HL-60 (cell line): ENCODE measurements around the gene MAD2L2.

Experiments used
- DNase-seq, 2 experiments: peaks; one replicate each; pipeline ENCODE4 v3.0.0-alpha.2; 2010 to 2020; ENCODE audit warnings: low read depth in 1 of 2, low spot score in 1 of 2
- H3K27ac ChIP-seq: fragments of 250-450 bp; sonication (Bioruptor Pico); replicated peaks from 2 replicates; pipeline ENCODE4 v1.5.1; 2020; ENCODE audit warnings: mild to moderate bottlenecking, moderate library complexity
- H3K27me3 ChIP-seq: fragments of 250-450 bp; sonication (Bioruptor Pico); 2 replicates; pipeline ENCODE4 v1.5.1; 2021; ENCODE audit warnings: mild to moderate bottlenecking, moderate library complexity; ENCODE audit not compliant: insufficient read depth, poor library complexity, severe bottlenecking
- H3K4me3 ChIP-seq: replicated peaks from 2 replicates; pipeline ENCODE4 v1.5.1; 2011; ENCODE audit warnings: mild to moderate bottlenecking, control low read depth, low read length; ENCODE audit not compliant: insufficient read depth
- CTCF ChIP-seq: IDR thresholded peaks from one replicate; pipeline ENCODE4 v1.5.1; 2011; ENCODE audit warnings: low read length, control low read depth, inconsistent platforms; ENCODE audit not compliant: insufficient read depth
- GABPA ChIP-seq: IDR thresholded peaks from 2 replicates; pipeline ENCODE4 v1.6.1; 2012; ENCODE audit warnings: low read depth
- POLR2AphosphoS5 ChIP-seq: IDR thresholded peaks from 2 replicates; pipeline ENCODE4 v1.6.1; 2012; ENCODE audit warnings: low read depth
- REST ChIP-seq: IDR thresholded peaks from 2 replicates; pipeline ENCODE4 v1.6.1; 2012; ENCODE audit warnings: low read depth; ENCODE audit not compliant: insufficient replicate concordance
- SPI1 ChIP-seq: IDR thresholded peaks from 2 replicates; pipeline ENCODE4 v1.6.1; 2012; ENCODE audit warnings: low read depth, mild to moderate bottlenecking, borderline replicate concordance

Gene MAD2L2

GRCh38 chr1:11668516-11668915, 12.4 kb downstream of the MAD2L2 start:
- H3K27ac ChIP-seq = no peak overlapping the region
- no peak overlapping the region for H3K4me3 ChIP-seq
- no peak for DNase-seq
- no peaks in the 10 kb centered on the region for H3K27me3 ChIP-seq
- TF ChIP-seq REST = no peak
- TF ChIP-seq SPI1 = no peak
- no peak for TF ChIP-seq POLR2AphosphoS5
- TF ChIP-seq CTCF = no peak
- no peak for TF ChIP-seq GABPA

- peak overlapping the region; percentile 50 for H3K4me3 ChIP-seq
- DNase-seq = peak in 1 of 2 experiments; percentile 51
- TF ChIP-seq POLR2AphosphoS5 = no peak
- TF ChIP-seq GABPA = no peak
- TF ChIP-seq REST = no peak
- no peak for TF ChIP-seq CTCF
- TF ChIP-seq SPI1 = no peak
- no peaks in the 10 kb centered on the region for H3K27me3 ChIP-seq
- peak overlapping the region; percentile 69 for H3K27ac ChIP-seq
Observed at GRCh38 chr1:11664336-11665065, 16.4 kb downstream of the MAD2L2 start.

GRCh38 chr1:11661103-11661502, 19.8 kb downstream of the MAD2L2 start:
- TF ChIP-seq SPI1 (no peak), POLR2AphosphoS5 (no peak), CTCF (no peak), GABPA (no peak), REST (no peak)
- DNase-seq = no peak
- no peaks in the 10 kb centered on the region for H3K27me3 ChIP-seq
- no peak overlapping the region for H3K27ac ChIP-seq
- H3K4me3 ChIP-seq = no peak overlapping the region
